SK-N-SH treated with all-trans-retinoic acid at 6 μM for 48 hours (cell line): Measurements from ENCODE around the gene HDAC4.

Source experiments
- ATAC-seq: fragments of 200-7000 bp; cut with Tn5 transposase; 3 replicates; pipeline ENCODE4 v1.9.1; 2020; ENCODE audit warnings: mild to moderate bottlenecking, moderate library complexity
- ARNTL ChIP-seq: fragments of 450-650 bp; formaldehyde crosslinking; IDR thresholded peaks from 2 replicates; pipeline ENCODE4 v1.5.0; 2020; ENCODE audit warnings: low read depth, mild to moderate bottlenecking, moderate library complexity, borderline replicate concordance
- BACH2 ChIP-seq: fragments of 250-450 bp; sonication (Bioruptor Pico); IDR thresholded peaks from 2 replicates; pipeline ENCODE4 v1.9.0; 2021; ENCODE audit warnings: mild to moderate bottlenecking, borderline replicate concordance
- CREB5 ChIP-seq: fragments of 250-450 bp; sonication (Bioruptor Pico); IDR thresholded peaks from 2 replicates; pipeline ENCODE4 v1.5.1; 2020; ENCODE audit warnings: low read depth, mild to moderate bottlenecking, moderate library complexity
- CSDC2 ChIP-seq: fragments of 250-450 bp; sonication (Bioruptor Pico); IDR thresholded peaks from 2 replicates; pipeline ENCODE4 v1.5.0; 2020; ENCODE audit warnings: mild to moderate bottlenecking, moderate library complexity
- GLIS3 ChIP-seq: fragments of 250-450 bp; sonication (Bioruptor Pico); IDR thresholded peaks from 2 replicates; pipeline ENCODE4 v1.5.0; 2020; ENCODE audit warnings: mild to moderate bottlenecking, moderate library complexity
- ISL1 ChIP-seq: fragments of 250-450 bp; sonication (Bioruptor Pico); IDR thresholded peaks from 2 replicates; pipeline ENCODE4 v2.1.2; 2022; ENCODE audit warnings: mild to moderate bottlenecking, moderate library complexity
- OSR1 ChIP-seq: fragments of 250-450 bp; sonication (Bioruptor Pico); IDR thresholded peaks from 2 replicates; pipeline ENCODE4 v1.8.0; 2022; ENCODE audit warnings: moderate library complexity, mild to moderate bottlenecking, inconsistent platforms
- PATZ1 ChIP-seq: fragments of 250-450 bp; sonication (Bioruptor Pico); IDR thresholded peaks from 2 replicates; pipeline ENCODE4 v1.8.0; 2020; ENCODE audit warnings: mild to moderate bottlenecking, moderate library complexity, borderline replicate concordance
- POU6F1 ChIP-seq: fragments of 250-450 bp; sonication (Bioruptor Pico); IDR thresholded peaks from 2 replicates; pipeline ENCODE4 v1.8.0; 2021; ENCODE audit warnings: low read depth, mild to moderate bottlenecking, moderate library complexity, borderline replicate concordance
- PPARA ChIP-seq: fragments of 250-450 bp; sonication (Bioruptor Pico); IDR thresholded peaks from 2 replicates; pipeline ENCODE4 v1.5.0; 2020; ENCODE audit warnings: mild to moderate bottlenecking, borderline replicate concordance
- RARB ChIP-seq: fragments of 250-450 bp; sonication (Bioruptor Pico); IDR thresholded peaks from 2 replicates; pipeline ENCODE4 v1.8.0; 2021; ENCODE audit warnings: mild to moderate bottlenecking, moderate library complexity
- SNAI2 ChIP-seq: fragments of 250-450 bp; sonication (Bioruptor Pico); IDR thresholded peaks from 2 replicates; pipeline ENCODE4 v1.5.0; 2020; ENCODE audit warnings: mild to moderate bottlenecking, moderate library complexity
- TOX ChIP-seq: fragments of 250-450 bp; sonication (Bioruptor Pico); IDR thresholded peaks from 2 replicates; pipeline ENCODE4 v1.8.0; 2021; ENCODE audit warnings: mild to moderate bottlenecking, moderate library complexity, borderline replicate concordance
- TSHZ2 ChIP-seq: fragments of 250-450 bp; sonication (Bioruptor Pico); IDR thresholded peaks from 2 replicates; pipeline ENCODE4 v1.5.0; 2020; ENCODE audit warnings: mild to moderate bottlenecking, moderate library complexity
- ZC3H10 ChIP-seq: fragments of 250-450 bp; sonication (Bioruptor Pico); IDR thresholded peaks from 2 replicates; pipeline ENCODE4 v1.5.1; 2021; ENCODE audit warnings: mild to moderate bottlenecking, moderate library complexity
- ZFP3 ChIP-seq: fragments of 250-450 bp; sonication (Bioruptor Pico); IDR thresholded peaks from 2 replicates; pipeline ENCODE4 v1.5.0; 2020; ENCODE audit warnings: mild to moderate bottlenecking, moderate library complexity
- ZFP30 ChIP-seq: fragments of 450-650 bp; formaldehyde crosslinking; IDR thresholded peaks from 2 replicates; pipeline ENCODE4 v1.5.0; 2022; ENCODE audit warnings: mild to moderate bottlenecking, moderate library complexity
- ZNF70 ChIP-seq: fragments of 450-650 bp; formaldehyde crosslinking; IDR thresholded peaks from 2 replicates; pipeline ENCODE4 v1.5.0; 2020; ENCODE audit warnings: mild to moderate bottlenecking, moderate library complexity

The HDAC4 gene

GRCh38 chr2:239305771-239306170 is 95.0 kb downstream of the HDAC4 start (continued):
- TF ChIP-seq ZC3H10 (CRISPR knock-in tag) = no peak
- no peak for TF ChIP-seq PATZ1 (CRISPR knock-in tag)
- no peak for TF ChIP-seq ISL1 (CRISPR knock-in tag)
- TF ChIP-seq SNAI2 (CRISPR knock-in tag) = no peak
- TF ChIP-seq, all 23 proteins: peak for 0

- TF ChIP-seq TOX (no peak), ZNF70 (CRISPR knock-in tag) (no peak), ZFP3 (no peak), TSHZ2 (no peak)
- ATAC-seq = no peak
Measured at GRCh38 chr2:239305222-239305575, 95.6 kb downstream of the HDAC4 start.

- ATAC-seq = no peak
- TF ChIP-seq CSDC2 (CRISPR knock-in tag) (no peak), SNAI2 (CRISPR knock-in tag) (no peak), ISL1 (CRISPR knock-in tag) (no peak), ZFP30 (no peak), ZNF70 (CRISPR knock-in tag) (no peak), PPARA (CRISPR knock-in tag) (no peak), BACH2 (CRISPR knock-in tag) (no peak), ZFP3 (no peak), PATZ1 (CRISPR knock-in tag) (no peak), TSHZ2 (no peak), ZC3H10 (CRISPR knock-in tag) (no peak), GLIS3 (CRISPR knock-in tag) (no peak)
Measured at GRCh38 chr2:239304533-239305221, 96.1 kb downstream of the HDAC4 start.

GRCh38 chr2:239303711-239304532 is 96.9 kb downstream of the HDAC4 start:
- no peak for ATAC-seq
- TF ChIP-seq PATZ1 (CRISPR knock-in tag) (no peak), GLIS3 (CRISPR knock-in tag) (no peak), BACH2 (CRISPR knock-in tag) (no peak), POU6F1 (CRISPR knock-in tag) (no peak), RARB (CRISPR knock-in tag) (no peak), PPARA (CRISPR knock-in tag) (no peak), ZNF70 (CRISPR knock-in tag) (no peak), ZC3H10 (CRISPR knock-in tag) (no peak), CREB5 (CRISPR knock-in tag) (no peak), SNAI2 (CRISPR knock-in tag) (no peak), OSR1 (CRISPR knock-in tag) (no peak), ISL1 (CRISPR knock-in tag) (no peak), ARNTL (CRISPR knock-in tag) (no peak), ZFP30 (no peak)
